Subcutaneous adipose tissue (tissue), 4 donors: ENCODE measurements around the gene DIPK1A. TPM values are rescaled to one million over a fixed set of nuclear protein-coding genes. Genes with fewer than 3 reads are reported as not detected.

Source experiments
- CTCF ChIP-seq: fragments of 450-650 bp; IDR thresholded peaks from one replicate; pipeline ENCODE4 v1.5.1; 2016; ENCODE audit warnings: low read depth, mild to moderate bottlenecking, control low read depth, antibody characterized with exemption, moderate library complexity
- total RNA-seq, 4 donors: library from RNA; depleted of rRNA; stranded (reverse); fragments of >200 nt; gene quantifications; one replicate each; pipeline ENCODE4 v1.1.0, GENCODE V29; 2016

The DIPK1A gene
- total RNA-seq, 4 donors from 2014 or later = 11.9 to 24.6 (median 18.3) TPM

DNA sequence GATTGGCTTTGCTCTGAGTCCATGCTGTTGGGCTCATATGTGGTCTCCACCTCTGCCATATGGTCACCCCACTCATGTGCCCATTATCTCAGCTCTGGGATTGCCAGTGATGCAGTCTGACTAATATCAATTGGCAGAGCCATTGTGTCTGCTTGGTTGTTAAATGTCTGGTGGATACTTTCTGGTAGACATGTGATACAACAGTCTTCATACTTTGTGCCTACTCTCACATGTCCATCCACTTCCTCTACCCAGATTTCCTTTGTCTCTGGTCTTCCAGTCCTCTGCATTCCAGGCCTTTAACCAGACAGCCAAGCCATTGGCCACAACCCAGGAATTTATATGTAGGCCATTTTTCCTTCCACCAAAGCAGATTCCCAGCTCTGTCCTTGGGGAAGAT, 30.8 kb upstream of the DIPK1A start:
- TF ChIP-seq CTCF = no peak

DNA sequence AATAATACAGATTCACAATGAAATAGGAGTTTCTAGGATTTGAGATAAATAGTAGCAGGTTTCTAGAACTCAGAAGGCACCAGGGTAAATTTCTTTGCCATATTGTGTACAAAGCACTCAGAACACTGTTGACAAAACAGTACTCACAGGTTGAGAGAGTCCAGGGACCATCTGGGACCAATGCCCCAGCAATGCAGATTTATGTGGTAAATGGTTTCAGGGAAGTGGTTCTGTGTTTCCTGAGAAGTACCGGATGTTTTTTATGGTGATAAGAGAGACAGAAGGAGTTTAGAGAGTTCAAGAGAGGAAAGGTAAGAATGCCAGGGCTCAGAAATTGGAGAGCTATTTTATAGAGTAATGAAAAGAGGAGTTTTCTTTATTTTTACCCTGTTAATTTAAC, 29.6 kb upstream of the DIPK1A start:
- no peak for TF ChIP-seq CTCF

DNA sequence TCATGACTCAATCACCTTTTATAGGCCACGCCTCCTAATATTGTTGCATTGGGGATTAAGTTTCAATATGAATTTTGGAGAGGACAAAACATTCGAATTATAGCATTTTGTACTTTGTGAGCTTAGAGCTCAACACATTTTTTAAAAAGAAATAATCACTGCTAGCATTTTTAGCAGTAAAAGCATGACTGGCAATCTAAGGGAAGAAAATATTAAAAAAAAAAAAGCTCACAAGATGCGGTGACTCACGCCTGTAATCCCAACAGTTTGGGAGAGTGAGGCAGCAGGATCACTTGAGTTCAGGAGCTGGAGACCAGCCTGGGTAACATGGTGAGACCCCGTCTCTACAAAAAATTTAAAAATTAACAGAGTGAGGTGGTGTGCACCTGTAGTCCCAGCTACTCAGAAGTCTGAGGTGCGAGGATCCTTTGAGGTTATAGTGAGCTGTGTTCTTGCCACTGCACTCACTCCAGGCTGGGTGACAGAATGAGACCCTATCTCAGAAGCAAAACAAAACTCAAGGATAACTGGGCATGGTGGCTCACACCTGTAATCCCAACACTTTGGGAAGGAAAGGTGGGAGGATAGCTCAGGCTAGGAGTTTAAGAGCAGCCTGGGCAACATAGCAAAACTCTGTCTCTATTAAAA, 28.8 kb upstream of the DIPK1A start:
- no peak for TF ChIP-seq CTCF

GRCh38 chr1:92989253-92989652, 28.0 kb upstream of the DIPK1A start:
- no peak for TF ChIP-seq CTCF

DNA sequence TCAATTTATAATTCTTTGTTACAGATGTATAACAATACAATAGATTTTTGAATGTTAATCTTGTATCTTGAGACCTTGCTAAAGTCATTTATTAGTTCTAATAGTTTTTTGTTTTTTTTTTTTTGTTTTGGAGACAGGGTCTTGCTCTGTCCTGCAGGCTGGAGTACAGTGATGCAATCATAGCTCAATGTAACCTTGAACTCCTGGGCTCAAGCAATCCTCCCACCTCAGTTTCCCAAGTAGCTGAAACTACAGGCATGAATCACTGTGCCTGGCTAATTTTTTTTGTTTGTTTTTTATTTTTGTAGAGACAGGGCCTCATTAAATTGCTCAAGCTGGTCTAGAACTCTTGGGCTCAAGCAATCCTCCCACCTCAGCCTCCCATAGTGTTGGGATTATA, 26.2 kb upstream of the DIPK1A start:
- TF ChIP-seq CTCF = no peak

DNA sequence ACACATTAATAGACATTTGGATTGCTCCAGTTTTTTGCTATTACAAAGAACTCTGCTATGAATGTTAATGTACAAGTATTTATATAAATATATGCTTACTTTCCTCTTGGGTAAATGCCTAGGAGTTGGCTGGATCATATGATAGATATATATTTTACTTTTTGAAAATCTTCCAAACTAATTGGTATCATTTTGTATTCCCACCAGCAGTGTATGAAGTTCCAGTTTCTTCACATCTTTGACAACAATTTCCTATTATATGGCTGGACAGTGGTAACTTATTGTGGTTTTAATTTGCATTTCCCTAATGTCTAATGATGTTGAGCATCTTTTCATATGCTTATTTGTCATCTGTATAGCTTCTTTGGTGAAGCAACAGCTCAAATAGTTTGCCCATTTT, 23.8 kb upstream of the DIPK1A start:
- TF ChIP-seq CTCF = no peak

DNA sequence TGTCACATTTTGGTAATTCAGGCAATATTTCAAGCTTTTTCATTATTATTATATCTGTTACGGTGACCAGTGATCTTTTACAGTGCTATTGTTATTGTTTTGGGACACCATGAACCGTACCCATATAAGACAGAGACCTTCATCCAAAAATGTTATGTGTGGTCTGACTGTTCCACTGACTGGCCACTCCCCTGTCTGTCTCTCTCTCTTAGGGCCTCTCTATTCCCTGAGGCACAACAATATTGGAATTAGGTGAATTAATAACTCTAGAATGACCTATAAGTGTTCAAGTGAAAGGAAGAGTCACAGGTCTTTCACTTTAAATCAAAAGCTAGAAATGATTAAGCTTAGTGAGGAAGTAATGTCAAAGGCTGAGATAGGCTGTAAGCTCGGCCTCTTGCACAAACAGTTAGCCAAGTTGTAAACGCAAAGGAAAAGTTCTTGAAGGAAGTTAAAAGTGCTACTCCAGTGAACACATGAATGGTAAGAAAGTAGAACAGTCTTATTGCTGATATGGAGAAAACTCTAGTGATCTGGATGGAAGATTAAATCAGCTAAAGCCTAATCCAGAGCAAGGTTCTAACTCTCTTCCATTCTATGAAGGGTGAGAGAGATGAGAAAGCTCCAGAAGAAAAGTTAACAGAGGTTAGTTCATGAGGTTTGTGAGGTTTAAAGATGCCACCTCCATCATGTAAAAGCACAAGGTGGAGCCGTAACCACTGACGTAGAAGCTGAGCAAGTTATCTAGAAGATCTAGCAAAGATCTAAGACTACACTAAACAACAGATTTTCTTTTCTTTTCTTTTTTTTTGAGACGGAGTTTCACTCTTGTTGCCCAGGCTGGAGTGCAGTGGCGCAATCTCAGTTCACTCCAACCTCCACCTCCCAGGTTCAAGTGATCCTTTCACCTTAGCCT, 19.7 kb upstream of the DIPK1A start:
- no peak for TF ChIP-seq CTCF
